Smooth muscle cell (in vitro differentiated cells): ENCODE results near the gene LATS2. TPM values are rescaled to one million over a fixed set of nuclear protein-coding genes. Genes with fewer than 3 reads are reported as not detected.

Experiments
- DNase-seq: peaks from one replicate; lab custom pipeline; 2025; ENCODE audit not compliant: unreplicated experiment; lab: John Stamatoyannopoulos, UW
- H2AFZ ChIP-seq: fragments of 200-600 bp; sonication (generic); 2 replicates; pipeline ENCODE4 v1.6.0; 2016; ENCODE audit warnings: antibody characterized with exemption, low read depth, mild to moderate bottlenecking
- H3F3A ChIP-seq: fragments of 200-600 bp; sonication (generic); 2 replicates; pipeline ENCODE4 v1.6.0; 2017; ENCODE audit warnings: antibody characterized with exemption, low read depth
- H3K27ac ChIP-seq: fragments of 200-600 bp; sonication (generic); 2 replicates; pipeline ENCODE4 v1.5.1; 2016; ENCODE audit warnings: low read depth, mild to moderate bottlenecking
- H3K27me3 ChIP-seq: fragments of 200-600 bp; sonication (generic); 2 replicates; pipeline ENCODE4 v1.6.1; 2016; ENCODE audit warnings: low read depth, mild to moderate bottlenecking
- H3K36me3 ChIP-seq: fragments of 200-600 bp; sonication (generic); 2 replicates; pipeline ENCODE4 v1.5.1; 2016; ENCODE audit warnings: low read depth
- H3K4me1 ChIP-seq: fragments of 200-600 bp; sonication (generic); 2 replicates; pipeline ENCODE4 v1.5.1; 2016; ENCODE audit warnings: low read depth
- H3K4me2 ChIP-seq: fragments of 200-600 bp; sonication (generic); 2 replicates; pipeline ENCODE4 v1.6.0; 2016; ENCODE audit warnings: mild to moderate bottlenecking
- H3K4me3 ChIP-seq: fragments of 200-600 bp; sonication (generic); 2 replicates; pipeline ENCODE4 v1.5.1; 2016; ENCODE audit warnings: mild to moderate bottlenecking
- H3K79me2 ChIP-seq: fragments of 200-600 bp; sonication (generic); 2 replicates; pipeline ENCODE4 v1.6.0; 2016; ENCODE audit warnings: low read depth, mild to moderate bottlenecking
- H3K9ac ChIP-seq: fragments of 200-600 bp; sonication (generic); 2 replicates; pipeline ENCODE4 v1.6.0; 2016; ENCODE audit warnings: low read depth
- H3K9me3 ChIP-seq: fragments of 200-600 bp; sonication (generic); replicated peaks from 2 replicates; pipeline ENCODE4 v1.5.1; 2016; ENCODE audit warnings: low read depth
- H4K20me1 ChIP-seq: fragments of 200-600 bp; sonication (generic); 2 replicates; pipeline ENCODE4 v1.6.0; 2016; ENCODE audit warnings: low read depth
- CTCF ChIP-seq: fragments of 200-600 bp; sonication (generic); IDR thresholded peaks from 2 replicates; pipeline ENCODE4 v1.5.1; 2017; ENCODE audit warnings: borderline replicate concordance, mild to moderate bottlenecking, antibody characterized with exemption; ENCODE audit not compliant: insufficient read depth, poor library complexity, severe bottlenecking
- WGBS: methylation state at CpG from one replicate; pipeline ENCODE4 v1.1.7; 2016; ENCODE audit warnings: low lambda C conversion rate; 5-methylcytosine and 5-hydroxymethylcytosine counted together
- polyA plus RNA-seq: library from polyadenylated mRNA; unstranded; fragments of >200 nt; fragmentation: Nextera tagmentation; extraction: Ambion mirVana; gene quantifications from 2 replicates; pipeline ENCODE4 v1.2.1, GENCODE V29; 2016
- total RNA-seq: library from RNA; depleted of rRNA; stranded (reverse); fragments of >200 nt; gene quantifications from 2 replicates; pipeline ENCODE4 v1.2.3, GENCODE V29; 2014

Gene LATS2
- total and polyA plus RNA-seq, 2 experiments from 2014 or later: 6.9 to 20.8 TPM

GRCh38 chr13:20990910-20991525, 70.4 kb downstream of the LATS2 start:
- Histone ChIP-seq H3K27me3 (no peaks in the 10 kb centered on the region), H3K9me3 (no peaks in the 10 kb centered on the region), H3K4me3 (no peak overlapping the region), H3K27ac (no peak overlapping the region), H4K20me1 (peaks cover 79% of the 10 kb centered on the region), H3K36me3 (peaks cover 12% of the 10 kb centered on the region), H3K79me2 (peaks cover 34% of the 10 kb centered on the region), H2AFZ (no peak overlapping the region), H3K4me1 (no peaks in the 10 kb centered on the region), H3K9ac (no peak overlapping the region), H3K4me2 (no peak overlapping the region), H3F3A (no peaks in the 10 kb centered on the region)
- TF ChIP-seq CTCF: no peak
- no peak for DNase-seq
- WGBS: 97% methylated on average over 14 of the region's 14 CpGs

- Histone ChIP-seq H3K27ac (no peak overlapping the region), H3K4me3 (no peak overlapping the region), H3K36me3 (peaks cover 15% of the 10 kb centered on the region), H4K20me1 (peaks cover 79% of the 10 kb centered on the region), H3K9me3 (no peaks in the 10 kb centered on the region), H2AFZ (no peak overlapping the region), H3K4me1 (no peaks in the 10 kb centered on the region), H3K4me2 (no peak overlapping the region), H3K27me3 (no peaks in the 10 kb centered on the region), H3K79me2 (peaks cover 31% of the 10 kb centered on the region), H3K9ac (no peak overlapping the region), H3F3A (no peaks in the 10 kb centered on the region)
- TF ChIP-seq CTCF: no peak
- WGBS: 96% methylated on average over 9 of the region's 9 CpGs
- no peak for DNase-seq
Measured at GRCh38 chr13:20989656-20990321, 71.6 kb downstream of the LATS2 start.

- DNase-seq: no peak
- H3K9ac ChIP-seq: no peak overlapping the region
- H4K20me1 ChIP-seq: peaks cover 79% of the 10 kb centered on the region
- peaks cover 15% of the 10 kb centered on the region for H3K36me3 ChIP-seq
- H3K4me2 ChIP-seq: no peak overlapping the region
- 96% methylated on average over 44 of the region's 44 CpGs for WGBS
- no peaks in the 10 kb centered on the region for H3F3A ChIP-seq
- no peak for TF ChIP-seq CTCF
- no peaks in the 10 kb centered on the region for H3K9me3 ChIP-seq
- no peak overlapping the region for H3K27ac ChIP-seq
- H3K27me3 ChIP-seq: no peaks in the 10 kb centered on the region
- H2AFZ ChIP-seq: no peak overlapping the region
- H3K79me2 ChIP-seq: peaks cover 28% of the 10 kb centered on the region
- H3K4me3 ChIP-seq: no peak overlapping the region
- no peaks in the 10 kb centered on the region for H3K4me1 ChIP-seq
Measured at GRCh38 chr13:20988909-20989655, 72.3 kb downstream of the LATS2 start.
